Calu3 (cell line): Measurements from ENCODE around the gene MICAL3. TPM values are rescaled to one million over a fixed set of nuclear protein-coding genes. Genes with fewer than 3 reads are reported as not detected.

ENCODE experiments used
- BruUV-seq: library from RNA; stranded (reverse); fragments of 400-500 nt; replicated peaks from 2 replicates; lab custom pipeline; 2021; lab: Mats Ljungman, UMichigan
- CTCF ChIA-PET: fragments of 300-600 bp; sonication (Branson Sonifier 250); formaldehyde crosslinking; loops from one replicate; lab custom pipeline; 2022; ENCODE audit warnings: antibody characterized with exemption; lab: Charles Lee
- DNase-seq: peaks from one replicate; pipeline ENCODE4 v3.0.0; 2022
- H3K27ac Mint-ChIP-seq: one replicate; pipeline ENCODE4 v1.8.0; 2022; ENCODE audit warnings: mixed read lengths; ENCODE audit not compliant: unreplicated experiment
- H3K27me3 Mint-ChIP-seq: one replicate; pipeline ENCODE4 v1.8.0; 2022; ENCODE audit warnings: mixed read lengths; ENCODE audit not compliant: unreplicated experiment
- H3K36me3 Mint-ChIP-seq: one replicate; pipeline ENCODE4 v1.8.0; 2022; ENCODE audit warnings: mild to moderate bottlenecking, moderate library complexity, mixed read lengths; ENCODE audit not compliant: insufficient read depth, unreplicated experiment
- H3K4me1 Mint-ChIP-seq: one replicate; pipeline ENCODE4 v1.8.0; 2022; ENCODE audit warnings: mild to moderate bottlenecking, low read depth, mixed read lengths; ENCODE audit not compliant: unreplicated experiment
- H3K4me3 Mint-ChIP-seq: one replicate; pipeline ENCODE4 v1.8.0; 2022; ENCODE audit warnings: mild to moderate bottlenecking, low read depth, moderate library complexity, mixed read lengths; ENCODE audit not compliant: unreplicated experiment
- H3K9me3 Mint-ChIP-seq: one replicate; pipeline ENCODE4 v1.8.0; 2022; ENCODE audit warnings: low read depth, mixed read lengths; ENCODE audit not compliant: unreplicated experiment
- CTCF ChIP-seq: fragments of 200-600 bp; IDR thresholded peaks from one replicate; pipeline ENCODE4 v1.8.0; 2022; ENCODE audit warnings: antibody characterized with exemption; ENCODE audit not compliant: unreplicated experiment
- intact Hi-C: fragments of 100-400 bp; cut with micrococcal nuclease; formaldehyde crosslinking; loops from one replicate; pipeline ENCODE4 v1.10.0; 2022; ENCODE audit not compliant: unreplicated experiment
- total RNA-seq: library from RNA; stranded (reverse); gene quantifications from 2 replicates; pipeline ENCODE4 v1.2.3, GENCODE V29; 2022

MICAL3 gene
- total RNA-seq, 1 experiment from 2014 or later, result 60.6 TPM

DNA sequence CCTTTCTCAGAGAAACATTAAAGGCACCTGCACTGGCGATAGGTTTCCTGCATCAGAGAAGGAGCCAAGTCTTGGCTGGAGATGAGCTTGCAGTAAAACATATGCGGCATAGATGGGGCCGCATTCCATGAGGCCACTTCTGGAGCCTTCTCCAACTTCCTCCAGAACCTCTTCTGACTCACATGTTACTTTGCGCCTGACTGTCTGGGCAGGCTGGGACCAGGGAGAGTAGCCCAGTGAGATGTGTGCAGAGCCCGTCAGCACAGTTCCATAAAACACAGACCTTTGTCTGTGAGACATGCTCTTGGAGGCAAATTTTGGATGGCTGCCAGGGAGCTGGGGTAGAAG lies 194.7 kb downstream of the MICAL3 start:
- Mint-ChIP-seq H3K9me3 (no peaks in the 10 kb centered on the region), H3K27me3 (no peaks in the 10 kb centered on the region), H3K36me3 (peaks cover 11% of the 10 kb centered on the region), H3K4me3 (no peak overlapping the region), H3K27ac (no peak overlapping the region), H3K4me1 (no peaks in the 10 kb centered on the region)
- no peak for DNase-seq
- intact Hi-C loops, result loop anchor here (1.0 to 10.0 kb wide), 2 partner anchors 175 to 247 kb away; no protein-coding TSS in a partner anchor
- no TSS peak for BruUV-seq
- TF ChIP-seq CTCF, result no peak
- CTCF ChIA-PET, result interaction anchor here (4.4 kb wide), 1 partner anchor 247 kb away, joined by 44 read pairs; the partner anchor contains the start of gene PEX26

GRCh38 chr22:17828502-17829080 lies 195.8 kb downstream of the MICAL3 start:
- TF ChIP-seq CTCF, result no peak
- H3K27ac Mint-ChIP-seq, result no peak overlapping the region
- H3K4me1 Mint-ChIP-seq, result no peaks in the 10 kb centered on the region
- peaks cover 6% of the 10 kb centered on the region for H3K36me3 Mint-ChIP-seq
- BruUV-seq, result no TSS peak
- H3K27me3 Mint-ChIP-seq, result no peaks in the 10 kb centered on the region
- CTCF ChIA-PET, result interaction anchor here (0.6 to 4.4 kb wide), 3 partner anchors 92 to 1432 kb away, joined by 4 to 44 read pairs (median 6); partner anchors contain the start of gene PEX26
- intact Hi-C loops, result no loop called here
- DNase-seq, result no peak
- H3K9me3 Mint-ChIP-seq, result no peaks in the 10 kb centered on the region
- H3K4me3 Mint-ChIP-seq, result no peak overlapping the region

DNA sequence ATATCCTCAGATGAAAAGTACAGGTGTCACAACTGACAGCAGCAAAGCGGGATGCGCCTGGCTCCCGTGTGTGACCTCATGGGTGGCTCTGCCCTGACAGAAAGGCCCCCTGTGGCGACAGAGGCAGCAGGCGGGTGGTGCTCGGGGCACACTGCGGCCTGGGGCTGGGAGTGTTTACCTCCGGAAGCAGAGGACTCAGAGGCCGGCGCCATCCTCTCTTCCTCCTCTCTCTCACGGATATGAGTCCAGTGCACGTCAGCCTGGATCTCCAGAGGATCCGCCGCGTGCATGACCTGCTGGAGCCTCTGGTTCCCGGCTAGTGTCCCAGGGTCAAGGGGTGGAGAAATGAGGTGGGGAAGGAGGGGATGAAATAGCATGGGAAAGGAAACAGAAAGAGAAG lies 196.9 kb downstream of the MICAL3 start:
- no peaks in the 10 kb centered on the region for H3K27me3 Mint-ChIP-seq
- no peaks in the 10 kb centered on the region for H3K9me3 Mint-ChIP-seq
- CTCF ChIA-PET, result no interaction called here
- H3K36me3 Mint-ChIP-seq, result peaks cover 6% of the 10 kb centered on the region
- no TSS peak for BruUV-seq
- DNase-seq, result no peak
- TF ChIP-seq CTCF, result no peak
- no peaks in the 10 kb centered on the region for H3K4me1 Mint-ChIP-seq
- H3K27ac Mint-ChIP-seq, result no peak overlapping the region
- intact Hi-C loops, result no loop called here
- H3K4me3 Mint-ChIP-seq, result no peak overlapping the region

DNA sequence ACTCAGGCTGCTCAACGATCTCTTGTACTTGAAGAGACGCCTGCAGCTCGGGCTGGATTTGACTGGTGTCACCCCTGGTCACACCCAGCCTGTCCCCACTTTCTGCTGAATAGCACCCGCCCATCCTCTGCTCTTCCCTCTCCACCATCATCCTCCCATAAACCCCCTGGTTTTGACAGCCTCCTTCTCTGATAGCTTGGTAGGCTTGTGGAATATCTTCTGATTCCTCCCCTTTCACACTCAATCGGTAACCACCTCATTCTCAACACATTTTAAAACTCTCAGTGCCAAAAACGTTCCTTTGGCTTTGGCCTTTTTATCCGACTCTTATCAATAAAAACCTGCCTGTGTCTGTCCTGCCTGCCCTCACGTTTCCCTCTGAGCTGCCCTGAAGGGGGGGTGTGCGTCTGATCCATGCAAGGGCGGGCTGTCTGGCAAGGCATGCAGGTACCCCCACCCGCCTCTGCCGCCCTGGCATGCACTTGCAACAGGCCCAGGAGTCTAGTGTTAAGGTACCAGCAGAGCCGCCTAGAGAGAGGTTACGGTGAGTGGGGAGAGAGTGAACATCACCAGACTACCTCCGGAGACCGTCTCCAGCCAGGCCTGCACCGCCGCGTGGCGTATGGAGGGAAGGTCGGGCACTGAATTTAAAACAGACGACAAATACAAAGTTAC lies 198.3 kb downstream of the MICAL3 start:
- no peak overlapping the region for H3K4me3 Mint-ChIP-seq
- H3K36me3 Mint-ChIP-seq, result peaks cover 6% of the 10 kb centered on the region
- H3K4me1 Mint-ChIP-seq, result no peaks in the 10 kb centered on the region
- TF ChIP-seq CTCF, result no peak
- H3K27me3 Mint-ChIP-seq, result no peaks in the 10 kb centered on the region
- no peaks in the 10 kb centered on the region for H3K9me3 Mint-ChIP-seq
- no TSS peak for BruUV-seq
- no peak for DNase-seq
- CTCF ChIA-PET, result no interaction called here
- intact Hi-C loops, result no loop called here
- H3K27ac Mint-ChIP-seq, result no peak overlapping the region
